Fibroblast of the conjunctiva (primary cell): ENCODE results near the gene RTN1.

Experiments used
- DNase-seq: peaks from one replicate; pipeline ENCODE4 v3.0.0-alpha.2; 2010; ENCODE audit warnings: low read depth

RTN1 gene

DNA sequence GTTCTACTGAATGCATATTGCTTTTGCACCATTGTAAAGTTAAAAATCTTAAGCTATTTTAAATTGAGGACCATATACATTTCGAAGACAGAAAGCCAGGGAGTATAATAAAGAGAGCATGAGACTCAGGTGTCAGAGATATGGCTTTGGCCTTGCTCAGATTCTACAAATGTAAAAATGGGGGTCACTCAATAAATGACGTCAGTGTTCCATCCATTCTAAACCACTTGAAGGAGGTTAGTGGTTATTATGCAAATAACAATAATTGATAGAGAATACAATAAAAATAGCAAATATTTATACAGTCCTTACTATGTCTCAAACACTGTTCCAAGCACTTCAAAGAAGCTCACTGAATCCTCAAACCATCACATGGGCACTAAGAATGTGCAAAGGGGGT is 20.1 kb downstream of the RTN1 start:
- no peak for DNase-seq

DNA sequence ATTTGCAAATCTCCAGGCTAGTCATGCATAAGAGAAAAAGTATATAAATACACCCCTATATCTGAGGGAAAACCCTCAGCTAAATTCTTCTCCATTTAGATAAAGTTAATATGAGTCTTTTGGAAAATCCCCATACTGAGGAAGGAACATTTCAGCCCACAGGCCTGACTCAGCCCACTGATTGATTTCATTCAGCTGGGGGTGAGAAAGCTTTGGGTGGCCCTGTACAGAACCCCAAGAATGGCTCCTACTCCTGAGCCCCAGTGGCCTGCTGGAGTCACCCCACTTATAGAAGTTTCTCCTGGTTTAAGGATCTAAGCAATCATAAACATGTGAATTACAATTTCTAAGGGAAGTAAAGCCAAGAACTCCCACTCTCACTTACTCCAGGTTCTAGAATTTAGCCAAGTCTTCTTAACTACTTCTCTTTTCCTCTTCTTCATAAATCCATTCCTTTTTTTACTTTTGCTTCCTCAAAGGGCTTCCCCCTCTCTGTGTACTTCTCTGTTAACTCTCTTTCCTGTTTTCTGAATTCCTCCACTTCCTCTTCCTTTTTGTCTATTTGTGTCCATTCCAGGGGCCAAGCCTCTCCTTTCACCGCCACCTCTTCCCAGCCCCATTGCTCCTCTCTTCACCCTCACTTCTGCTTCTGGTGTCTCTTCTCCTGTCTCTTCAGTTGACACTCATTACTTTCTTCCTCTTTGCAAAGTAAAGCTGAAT is 21.0 kb downstream of the RTN1 start:
- no peak for DNase-seq

DNA sequence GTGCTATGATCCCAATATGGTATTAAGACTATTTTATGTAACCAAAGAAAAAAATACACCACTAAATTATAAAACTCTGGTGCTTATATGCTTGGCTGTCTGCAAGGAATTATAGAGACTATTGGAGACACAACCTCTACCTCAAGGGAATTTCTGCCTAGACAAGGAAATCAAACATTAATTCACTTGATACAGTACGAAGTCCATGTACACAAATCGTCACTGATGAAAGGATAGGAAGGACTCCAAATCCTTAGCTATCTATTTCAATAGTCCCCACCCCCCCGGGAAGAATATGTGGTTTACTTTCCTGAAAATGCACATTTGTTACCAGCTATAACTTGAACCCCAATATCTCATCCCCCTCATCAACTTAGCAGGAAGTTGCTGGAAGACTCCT is 21.9 kb downstream of the RTN1 start:
- no peak for DNase-seq

GRCh38 chr14:59847711-59848110 is 22.9 kb downstream of the RTN1 start:
- no peak for DNase-seq

GRCh38 chr14:59846595-59846994 is 24.0 kb downstream of the RTN1 start:
- no peak for DNase-seq

- no peak for DNase-seq
These were observed 25.3 kb downstream of the RTN1 start for GRCh38 chr14:59845245-59845644.

DNA sequence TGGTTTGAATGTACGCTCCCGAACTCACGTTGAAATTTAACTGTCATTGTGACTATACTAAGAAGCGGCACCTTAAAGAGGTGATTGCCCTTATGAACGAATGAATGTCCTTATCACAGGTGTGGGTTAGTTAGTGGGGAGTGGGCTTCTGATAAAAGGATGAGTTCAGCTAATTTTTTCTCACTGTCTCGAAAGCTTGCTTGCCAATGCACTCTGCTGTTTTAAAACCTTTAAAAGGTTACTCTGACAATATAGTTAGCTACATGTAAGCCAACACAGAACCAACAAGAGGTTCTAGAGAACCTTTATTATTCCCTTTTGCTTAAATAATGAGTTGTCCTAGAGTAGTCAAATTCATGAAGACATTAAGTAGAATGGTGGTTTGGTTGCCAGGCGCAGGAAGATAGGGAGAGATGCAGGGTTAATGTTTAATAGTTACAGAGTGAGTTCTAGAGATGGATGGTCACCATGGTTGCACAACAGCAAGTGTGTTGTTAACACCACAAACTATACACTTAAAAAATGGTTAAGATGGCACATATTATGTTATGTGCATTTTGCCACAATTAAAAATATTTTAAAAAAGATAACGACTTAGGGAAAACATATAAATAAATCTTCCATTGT is 26.3 kb downstream of the RTN1 start:
- DNase-seq = no peak

DNA sequence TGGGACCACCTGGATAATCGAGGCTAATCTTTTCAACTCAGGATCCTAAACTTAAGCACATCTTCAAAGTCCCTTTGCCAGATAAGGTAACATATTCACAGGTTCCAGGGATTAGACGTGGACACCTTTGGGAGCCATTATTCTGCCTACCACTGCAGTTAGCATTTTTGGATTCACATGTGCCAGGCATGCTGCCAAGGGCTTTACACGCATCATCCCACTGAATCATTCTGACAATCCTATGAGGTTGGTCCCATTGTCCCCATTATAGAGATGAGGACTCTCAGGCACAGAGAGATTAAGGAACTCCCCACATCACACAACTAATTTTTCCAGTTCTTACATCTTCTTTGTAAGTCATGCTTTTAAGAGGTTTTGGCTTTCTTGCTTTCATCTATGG is 34.5 kb downstream of the RTN1 start:
- DNase-seq = no peak

DNA sequence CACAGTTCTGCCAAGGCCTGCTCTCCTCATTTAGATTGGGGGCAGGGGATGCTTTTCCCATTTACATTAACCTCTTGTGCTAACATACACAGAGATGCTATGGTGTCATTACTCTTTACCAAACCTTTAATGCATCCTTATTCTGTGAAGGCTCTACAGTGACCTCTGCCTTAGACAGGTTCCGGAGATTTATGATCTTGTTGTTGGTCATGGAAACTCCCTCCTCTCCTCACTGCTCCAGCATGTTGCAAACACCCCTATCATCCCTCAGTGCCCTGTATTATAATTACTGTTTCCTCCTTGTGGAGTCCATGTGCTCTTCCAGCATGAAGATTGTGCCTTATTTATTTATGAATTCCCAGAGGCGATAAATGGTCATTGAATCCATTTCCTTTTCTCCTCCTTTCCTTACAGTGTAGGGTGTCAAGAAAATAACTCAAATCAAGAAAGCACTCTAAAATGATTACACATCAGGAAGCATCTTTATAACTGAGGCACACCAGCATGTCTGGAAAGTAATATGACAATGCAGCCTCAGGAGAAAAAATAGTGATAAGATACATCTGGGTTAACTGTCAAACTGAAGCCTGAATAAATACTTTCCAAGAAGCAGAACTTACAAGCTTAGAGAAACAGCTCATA is 37.8 kb downstream of the RTN1 start:
- DNase-seq = no peak

GRCh38 chr14:59831121-59831730 is 39.4 kb downstream of the RTN1 start:
- DNase-seq = no peak

GRCh38 chr14:59830338-59830734 is 40.2 kb downstream of the RTN1 start:
- no peak for DNase-seq

- DNase-seq = no peak
These were observed 40.9 kb downstream of the RTN1 start for GRCh38 chr14:59829469-59830337.

- DNase-seq = no peak
These were observed 42.3 kb downstream of the RTN1 start for GRCh38 chr14:59828276-59828675.

DNA sequence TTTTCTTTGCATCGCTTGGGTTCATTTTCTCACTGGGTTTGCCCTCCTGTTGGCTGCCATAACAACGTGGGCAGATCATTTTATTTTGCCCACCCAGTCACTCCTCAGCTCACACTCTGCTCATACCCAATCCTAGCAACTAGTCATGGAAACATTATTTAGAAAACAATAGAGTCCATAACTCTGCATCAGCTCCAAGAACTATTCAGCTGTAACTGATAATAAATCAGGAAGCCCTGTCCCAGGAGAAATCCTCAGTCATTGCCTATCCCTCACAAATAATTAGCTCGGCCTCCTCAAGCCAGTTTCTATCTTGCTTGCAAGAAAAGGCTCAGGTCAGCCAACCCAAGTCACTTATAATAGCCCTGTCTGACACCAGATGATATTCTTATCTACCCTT is 43.2 kb downstream of the RTN1 start:
- DNase-seq = no peak

- no peak for DNase-seq
These were observed 44.4 kb downstream of the RTN1 start for GRCh38 chr14:59826150-59826549.

DNA sequence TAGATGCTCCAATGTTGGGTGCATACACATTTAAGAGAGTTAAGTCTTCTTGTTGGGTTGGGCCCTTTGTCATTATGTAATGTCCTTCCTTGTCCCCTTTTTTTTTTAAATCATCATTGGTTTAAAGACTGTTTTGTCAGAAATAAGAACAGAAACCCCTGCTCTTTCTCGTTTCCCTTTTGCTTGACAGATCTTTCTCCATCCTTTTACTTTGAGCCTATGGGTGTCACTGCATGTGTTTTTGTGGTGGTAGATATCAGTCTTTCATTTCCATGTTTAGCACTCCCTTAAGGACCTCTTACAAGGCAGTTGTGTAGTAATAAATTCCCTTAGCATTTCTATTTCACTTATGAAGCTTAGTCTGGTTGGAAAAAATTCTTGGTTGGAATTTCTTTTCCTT is 47.4 kb downstream of the RTN1 start:
- DNase-seq = no peak

GRCh38 chr14:59819446-59820088 is 51.0 kb downstream of the RTN1 start:
- DNase-seq = no peak

DNA sequence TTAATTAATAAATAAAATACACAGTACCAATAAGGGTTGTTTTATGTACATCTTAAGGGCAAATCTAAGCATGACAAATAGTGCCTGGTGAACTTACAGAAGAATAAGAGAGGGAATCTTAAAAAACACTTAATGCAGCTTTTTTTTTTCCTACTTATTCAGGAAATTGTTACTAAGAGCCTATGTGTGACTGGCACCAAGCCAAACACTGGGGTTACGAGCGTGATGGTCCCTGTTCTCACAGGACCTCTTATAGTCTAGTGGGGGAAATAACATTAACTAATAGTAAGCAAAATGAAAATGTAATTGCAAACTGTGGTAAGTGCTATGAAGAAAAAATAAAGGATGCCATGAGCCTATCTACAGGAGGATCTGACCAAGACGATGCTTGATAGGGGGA is 53.6 kb downstream of the RTN1 start:
- no peak for DNase-seq

- no peak for DNase-seq
These were observed 55.6 kb downstream of the RTN1 start for GRCh38 chr14:59814988-59815387.

DNA sequence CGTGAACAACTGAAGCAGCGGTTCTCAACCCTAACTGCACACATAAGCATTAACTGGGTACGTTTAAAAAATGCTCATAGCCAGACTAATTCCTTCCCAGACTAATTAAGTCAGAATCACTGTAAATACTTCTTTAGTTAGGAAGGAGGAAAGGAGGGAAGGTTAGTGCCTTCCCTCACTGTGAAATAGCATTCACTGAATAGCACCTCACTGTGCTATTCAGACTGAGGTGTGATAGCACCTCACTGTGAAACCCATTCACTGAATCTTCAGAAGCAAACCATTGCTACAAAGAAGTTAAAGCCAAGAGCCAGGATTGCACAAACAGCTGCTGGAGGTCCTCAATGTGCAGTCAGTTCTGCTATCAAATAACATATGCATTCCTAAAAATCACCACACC is 58.8 kb downstream of the RTN1 start:
- no peak for DNase-seq

GRCh38 chr14:59811073-59811472 is 59.5 kb downstream of the RTN1 start:
- no peak for DNase-seq
